PC-3 (cell line): ENCODE data around the gene PODXL2.

Experiments used
- CTCF ChIP-seq: fragments of 300-600 bp; sonication (generic); conservative IDR thresholded peaks from 2 replicates; pipeline ENCODE4 v1.5.1; 2017; ENCODE audit warnings: antibody characterized with exemption, low read depth, mild to moderate bottlenecking, low read length
- EZH2 ChIP-seq: fragments of 300-600 bp; sonication (generic); IDR thresholded peaks from one replicate; pipeline ENCODE4 v1.6.1; 2017; ENCODE audit warnings: antibody characterized with exemption, mild to moderate bottlenecking, low read length; ENCODE audit not compliant: unreplicated experiment
- EZH2phosphoT487 ChIP-seq: fragments of 300-600 bp; sonication (generic); IDR thresholded peaks from 2 replicates; pipeline ENCODE4 v1.6.1; 2018; ENCODE audit warnings: mild to moderate bottlenecking, antibody characterized with exemption, low read length, borderline replicate concordance

DNA sequence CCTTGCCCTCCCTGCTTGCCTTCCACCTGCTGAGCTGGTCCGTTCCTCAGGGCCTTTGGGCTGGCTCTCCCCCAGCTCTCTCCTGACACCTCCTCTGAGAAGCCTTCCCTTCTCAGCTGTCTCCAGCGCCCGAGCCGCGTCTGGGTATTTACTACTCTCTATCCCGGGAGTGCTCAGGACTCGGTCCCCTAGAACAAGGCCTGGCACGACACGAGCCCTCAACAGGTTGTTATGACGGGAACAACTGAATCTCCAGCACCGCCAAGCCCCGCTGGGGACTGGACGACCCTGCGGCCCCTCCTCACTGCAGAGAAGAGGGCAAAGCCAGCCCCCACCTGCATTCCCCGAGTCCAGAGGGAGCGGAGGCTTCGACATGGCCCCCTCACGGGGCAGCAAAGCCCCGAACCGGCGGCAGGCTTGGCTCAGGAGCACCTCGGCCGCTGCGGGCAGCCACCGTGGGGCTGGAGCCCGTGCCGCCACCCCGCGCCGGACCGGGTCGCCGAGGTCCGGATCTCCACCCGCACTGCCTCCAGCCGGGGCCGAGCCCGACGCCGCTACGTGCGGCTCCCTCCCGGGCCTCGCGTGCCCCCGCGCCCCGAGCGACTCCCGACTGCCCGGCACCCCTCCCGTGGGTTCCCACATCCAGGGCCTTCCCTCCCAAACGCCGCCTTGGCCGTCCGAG lies 39.2 kb upstream of the PODXL2 start:
- TF ChIP-seq CTCF, result no peak
- TF ChIP-seq EZH2, result no peak
- no peak for TF ChIP-seq EZH2phosphoT487
